ENCODE data around the gene KLRG1. TPM values are rescaled to one million over a fixed set of nuclear protein-coding genes. Genes with fewer than 3 reads are reported as not detected.

KLRG1 gene
- total RNA-seq, 2 experiments from 2014 or later, result 4.9 to 12.5 TPM

GRCh38 chr12:8987163-8987562 lies 2.2 kb upstream of the KLRG1 start:
- intact Hi-C loops (cut with micrococcal nuclease; ENCODE audit: unreplicated experiment), result no loop called here
- Histone ChIP-seq H3K36me3 (ENCODE audit: insufficient read depth, low read length) (no peaks in the 10 kb centered on the region), H3K4me3 (ENCODE audit: low read depth, low read length, poor library complexity, severe bottlenecking) (no peak overlapping the region), H3K27ac (ENCODE audit: low read depth, low read length, poor library complexity, severe bottlenecking) (no peak overlapping the region), H2AFZ (ENCODE audit: low read length) (no peak overlapping the region), H3K9me2 (ENCODE audit: insufficient read depth, low read length) (no peaks in the 10 kb centered on the region), H4K20me1 (ENCODE audit: insufficient read depth, low read length) (no peaks in the 10 kb centered on the region), H3K4me1 (ENCODE audit: insufficient read depth, low read length, poor library complexity, severe bottlenecking) (peaks cover 5% of the 10 kb centered on the region), H3K4me2 (ENCODE audit: low read length) (no peak overlapping the region), H3K9me3 (ENCODE audit: low read length) (no peaks in the 10 kb centered on the region), H3K79me2 (ENCODE audit: insufficient read depth, low read depth, low read length) (no peaks in the 10 kb centered on the region)
- ChIA-PET POLR2A (no interaction called here), CTCF (ENCODE audit: unreplicated experiment) (no interaction called here)
- BruUV-seq (replicated peaks), result no TSS peak
- TF ChIP-seq EZH2phosphoT487 (IDR thresholded peaks at IDR 0.05; ENCODE audit: borderline replicate concordance, low read depth, low read length) (no peak), CTCF (conservative IDR thresholded peaks at IDR 0.05; ENCODE audit: low read length) (no peak)
- DNase-seq (ENCODE audit: low spot score), result no peak

- peaks cover 5% of the 10 kb centered on the region for H3K4me1 ChIP-seq (ENCODE audit: insufficient read depth, low read length, poor library complexity, severe bottlenecking)
- no peaks in the 10 kb centered on the region for H3K9me3 ChIP-seq (ENCODE audit: low read length)
- no peak overlapping the region for H3K27ac ChIP-seq (ENCODE audit: low read depth, low read length, poor library complexity, severe bottlenecking)
- no peaks in the 10 kb centered on the region for H3K36me3 ChIP-seq (ENCODE audit: insufficient read depth, low read length)
- no peaks in the 10 kb centered on the region for H3K9me2 ChIP-seq (ENCODE audit: insufficient read depth, low read length)
- CTCF ChIA-PET (ENCODE audit: unreplicated experiment), result no interaction called here
- H3K79me2 ChIP-seq (ENCODE audit: insufficient read depth, low read depth, low read length), result no peaks in the 10 kb centered on the region
- BruUV-seq (replicated peaks), result no TSS peak
- intact Hi-C loops (cut with micrococcal nuclease; ENCODE audit: unreplicated experiment), result no loop called here
- H2AFZ ChIP-seq (ENCODE audit: low read length), result no peak overlapping the region
- TF ChIP-seq EZH2phosphoT487 (IDR thresholded peaks at IDR 0.05; ENCODE audit: borderline replicate concordance, low read depth, low read length), result no peak
- no peak for TF ChIP-seq CTCF (conservative IDR thresholded peaks at IDR 0.05; ENCODE audit: low read length)
- no peaks in the 10 kb centered on the region for H4K20me1 ChIP-seq (ENCODE audit: insufficient read depth, low read length)
- DNase-seq (ENCODE audit: low spot score), result no peak
- no peak overlapping the region for H3K4me3 ChIP-seq (ENCODE audit: low read depth, low read length, poor library complexity, severe bottlenecking)
- POLR2A ChIA-PET, result interaction anchor here (0.7 kb wide), 1 partner anchor 37 kb away, joined by 3 read pairs; no protein-coding TSS in a partner anchor
- no peak overlapping the region for H3K4me2 ChIP-seq (ENCODE audit: low read length)
Observed at GRCh38 chr12:8987685-8988084, 1.7 kb upstream of the KLRG1 start.

- no peaks in the 10 kb centered on the region for H3K9me3 ChIP-seq (ENCODE audit: low read length)
- CTCF ChIA-PET (ENCODE audit: unreplicated experiment), result interaction anchor here (0.6 kb wide), 1 partner anchor 21 kb away, joined by 3 read pairs; no protein-coding TSS in a partner anchor
- DNase-seq (ENCODE audit: low spot score), result no peak
- H3K4me2 ChIP-seq (ENCODE audit: low read length), result no peak overlapping the region
- POLR2A ChIA-PET, result interaction anchor here (0.6 to 1.2 kb wide), 3 partner anchors 11 to 1227 kb away, joined by 3 read pairs; no protein-coding TSS in a partner anchor
- H3K4me1 ChIP-seq (ENCODE audit: insufficient read depth, low read length, poor library complexity, severe bottlenecking), result peaks cover 5% of the 10 kb centered on the region
- no peak overlapping the region for H3K27ac ChIP-seq (ENCODE audit: low read depth, low read length, poor library complexity, severe bottlenecking)
- intact Hi-C loops (cut with micrococcal nuclease; ENCODE audit: unreplicated experiment), result no loop called here
- TF ChIP-seq CTCF (conservative IDR thresholded peaks at IDR 0.05; ENCODE audit: low read length) (no peak), EZH2phosphoT487 (IDR thresholded peaks at IDR 0.05; ENCODE audit: borderline replicate concordance, low read depth, low read length) (no peak)
- no peaks in the 10 kb centered on the region for H3K9me2 ChIP-seq (ENCODE audit: insufficient read depth, low read length)
- no TSS peak for BruUV-seq (replicated peaks)
- H2AFZ ChIP-seq (ENCODE audit: low read length), result no peak overlapping the region
- no peaks in the 10 kb centered on the region for H3K79me2 ChIP-seq (ENCODE audit: insufficient read depth, low read depth, low read length)
- no peaks in the 10 kb centered on the region for H4K20me1 ChIP-seq (ENCODE audit: insufficient read depth, low read length)
- H3K36me3 ChIP-seq (ENCODE audit: insufficient read depth, low read length), result no peaks in the 10 kb centered on the region
- H3K4me3 ChIP-seq (ENCODE audit: low read depth, low read length, poor library complexity, severe bottlenecking), result no peak overlapping the region
Observed at GRCh38 chr12:8991371-8992345, 2.3 kb downstream of the KLRG1 start.

All from OCI-LY7 (cell line).